CD8-positive, alpha-beta memory T cell (primary cell): ENCODE measurements around the gene SLIT3. TPM values are rescaled to one million over a fixed set of nuclear protein-coding genes. Genes with fewer than 3 reads are reported as not detected.

Source experiments
- CTCF ChIA-PET: fragments of 350-600 bp; sonication (Branson Sonifier 250); formaldehyde crosslinking; loops from one replicate; lab custom pipeline; 2021; ENCODE audit warnings: antibody characterized with exemption; lab: Charles Lee
- POLR2A ChIA-PET: fragments of 350-600 bp; sonication (Branson Sonifier 250); formaldehyde crosslinking; loops from one replicate; lab custom pipeline; 2021; ENCODE audit warnings: antibody characterized with exemption; lab: Charles Lee
- DNase-seq, 5 donors: peaks; one replicate each; pipeline versions ENCODE4 v3.0.0 to v3.0.0-alpha.2; 2020 to 2022; ENCODE audit warnings: mixed read lengths in 1 of 5
- H3K27ac ChIP-seq: one replicate; pipeline ENCODE4 v1.7.0; 2013; ENCODE audit warnings: low read depth, mild to moderate bottlenecking, low read length, moderate library complexity
- H3K27me3 ChIP-seq: 2 replicates; pipeline ENCODE4 v1.7.0; 2013; ENCODE audit warnings: low read length, mild to moderate bottlenecking; ENCODE audit not compliant: insufficient read depth, poor library complexity, severe bottlenecking
- H3K36me3 ChIP-seq: 2 replicates; pipeline ENCODE4 v1.7.0; 2013; ENCODE audit warnings: mild to moderate bottlenecking, low read length, moderate library complexity; ENCODE audit not compliant: insufficient read depth
- H3K4me1 ChIP-seq: 2 replicates; pipeline ENCODE4 v1.7.0; 2013; ENCODE audit warnings: mild to moderate bottlenecking, low read length, moderate library complexity; ENCODE audit not compliant: insufficient read depth
- H3K4me3 ChIP-seq: 2 replicates; pipeline ENCODE4 v1.7.0; 2013; ENCODE audit warnings: mild to moderate bottlenecking, low read length
- H3K9me3 ChIP-seq: 2 replicates; pipeline ENCODE4 v1.7.0; 2013; ENCODE audit warnings: mild to moderate bottlenecking, low read length
- H3K27ac Mint-ChIP-seq, 8 donors: one replicate each; pipeline ENCODE4 v1.8.0; 2020 to 2021; ENCODE audit warnings: mixed read lengths in 8 of 8, mild to moderate bottlenecking in 6 of 8, inconsistent platforms in 3 of 8, moderate library complexity in 3 of 8
- H3K27me3 Mint-ChIP-seq, 2 donors: one replicate each; pipeline ENCODE4 v1.8.0; 2020 to 2021; ENCODE audit warnings: mixed read lengths in 2 of 2, mild to moderate bottlenecking in 1 of 2, moderate library complexity in 1 of 2
- H3K36me3 Mint-ChIP-seq, 3 donors: one replicate each; pipeline ENCODE4 v1.8.0; 2020 to 2021; ENCODE audit warnings: mixed read lengths in 3 of 3, inconsistent platforms in 1 of 3, mild to moderate bottlenecking in 1 of 3
- H3K4me1 Mint-ChIP-seq, 3 donors: one replicate each; pipeline ENCODE4 v1.8.0; 2020 to 2021; ENCODE audit warnings: mixed read lengths in 3 of 3, inconsistent platforms in 1 of 3, mild to moderate bottlenecking in 1 of 3
- H3K4me3 Mint-ChIP-seq, 7 donors: one replicate each; pipeline ENCODE4 v1.8.0; 2020 to 2021; ENCODE audit warnings: mixed read lengths in 7 of 7, mild to moderate bottlenecking in 6 of 7, moderate library complexity in 4 of 7, inconsistent platforms in 2 of 7
- H3K9me3 Mint-ChIP-seq, 5 donors: one replicate each; pipeline ENCODE4 v1.8.0; 2020 to 2022; ENCODE audit warnings: mixed read lengths in 5 of 5, mild to moderate bottlenecking in 3 of 5, moderate library complexity in 2 of 5, inconsistent platforms in 1 of 5
- polyA plus RNA-seq: library from polyadenylated mRNA; unstranded; fragments of 300-500 nt; fragmentation: Illumina TruSeq; gene quantifications from one replicate; pipeline ENCODE4 v1.2.3, GENCODE V29; 2021
- total RNA-seq, 2 experiments: library from RNA; stranded (reverse); gene quantifications; one replicate each; pipeline ENCODE4 v1.2.3, GENCODE V29; 2021

The SLIT3 gene
- total and polyA plus RNA-seq, 3 experiments from 2014 or later, result 0.49 to 0.72 TPM; not detected in 1

GRCh38 chr5:168946363-168946762 lies 354.6 kb downstream of the SLIT3 start:
- peaks cover 0 to 4% of the 10 kb centered on the region in 2 donors for H3K27me3 Mint-ChIP-seq
- no peaks in the 10 kb centered on the region for H3K9me3 Mint-ChIP-seq
- CTCF ChIA-PET, result no interaction called here
- Histone ChIP-seq H3K4me1 (no peaks in the 10 kb centered on the region), H3K36me3 (no peaks in the 10 kb centered on the region), H3K9me3 (no peaks in the 10 kb centered on the region), H3K4me3 (no peak overlapping the region), H3K27me3 (no peaks in the 10 kb centered on the region), H3K27ac (no peak overlapping the region)
- H3K36me3 Mint-ChIP-seq, result no peaks in the 10 kb centered on the region
- no peaks in the 10 kb centered on the region for H3K4me1 Mint-ChIP-seq
- H3K27ac Mint-ChIP-seq, result no peak overlapping the region
- H3K4me3 Mint-ChIP-seq, result no peak overlapping the region
- POLR2A ChIA-PET, result no interaction called here
- no peak for DNase-seq

GRCh38 chr5:168944004-168944403 lies 356.9 kb downstream of the SLIT3 start:
- Mint-ChIP-seq H3K27me3 (no peaks in the 10 kb centered on the region), H3K4me1 (no peaks in the 10 kb centered on the region), H3K4me3 (peak overlapping the region in 1 of 7 donors; percentile 16), H3K27ac (no peak overlapping the region), H3K9me3 (no peaks in the 10 kb centered on the region), H3K36me3 (no peaks in the 10 kb centered on the region)
- Histone ChIP-seq H3K4me1 (no peaks in the 10 kb centered on the region), H3K4me3 (no peak overlapping the region), H3K9me3 (no peaks in the 10 kb centered on the region), H3K27me3 (no peaks in the 10 kb centered on the region), H3K36me3 (no peaks in the 10 kb centered on the region), H3K27ac (no peak overlapping the region)
- ChIA-PET POLR2A (no interaction called here), CTCF (interaction anchor here (2.1 kb wide), 1 partner anchor 11 kb away, joined by 6 read pairs; no protein-coding TSS in a partner anchor)
- DNase-seq, result no peak

- H3K9me3 Mint-ChIP-seq, result no peaks in the 10 kb centered on the region
- no peaks in the 10 kb centered on the region for H3K27me3 Mint-ChIP-seq
- Histone ChIP-seq H3K36me3 (no peaks in the 10 kb centered on the region), H3K27ac (no peak overlapping the region), H3K27me3 (no peaks in the 10 kb centered on the region), H3K4me3 (no peak overlapping the region), H3K4me1 (no peaks in the 10 kb centered on the region), H3K9me3 (no peaks in the 10 kb centered on the region)
- H3K36me3 Mint-ChIP-seq, result no peaks in the 10 kb centered on the region
- H3K4me3 Mint-ChIP-seq, result no peak overlapping the region
- DNase-seq, result no peak
- no peaks in the 10 kb centered on the region for H3K4me1 Mint-ChIP-seq
- CTCF ChIA-PET, result interaction anchor here (2.1 kb wide), 1 partner anchor 10 kb away, joined by 6 read pairs; no protein-coding TSS in a partner anchor
- no peak overlapping the region for H3K27ac Mint-ChIP-seq
- POLR2A ChIA-PET, result no interaction called here
Measured at GRCh38 chr5:168943091-168943884, 357.7 kb downstream of the SLIT3 start.

GRCh38 chr5:168941901-168942300 lies 359.0 kb downstream of the SLIT3 start:
- Mint-ChIP-seq H3K36me3 (no peaks in the 10 kb centered on the region), H3K27me3 (peaks cover 0 to 2% of the 10 kb centered on the region in 2 donors), H3K4me3 (no peak overlapping the region), H3K27ac (no peak overlapping the region), H3K9me3 (peaks cover 0 to 4% (median 0%) of the 10 kb centered on the region in 5 donors), H3K4me1 (no peaks in the 10 kb centered on the region)
- no peak overlapping the region for H3K27ac ChIP-seq
- H3K4me1 ChIP-seq, result no peaks in the 10 kb centered on the region
- H3K9me3 ChIP-seq, result no peaks in the 10 kb centered on the region
- no peak overlapping the region for H3K4me3 ChIP-seq
- CTCF ChIA-PET, result no interaction called here
- no peaks in the 10 kb centered on the region for H3K27me3 ChIP-seq
- DNase-seq, result no peak
- POLR2A ChIA-PET, result no interaction called here
- H3K36me3 ChIP-seq, result no peaks in the 10 kb centered on the region

GRCh38 chr5:168940712-168941111 lies 360.2 kb downstream of the SLIT3 start:
- H3K27me3 Mint-ChIP-seq, result peaks cover 0 to 2% of the 10 kb centered on the region in 2 donors
- CTCF ChIA-PET, result no interaction called here
- peaks cover 0 to 5% (median 0%) of the 10 kb centered on the region in 5 donors for H3K9me3 Mint-ChIP-seq

GRCh38 chr5:168939887-168940544 lies 360.9 kb downstream of the SLIT3 start:
- Mint-ChIP-seq H3K27me3 (peaks cover 0 to 2% of the 10 kb centered on the region in 2 donors), H3K4me3 (no peak overlapping the region), H3K9me3 (peaks cover 0 to 5% (median 0%) of the 10 kb centered on the region in 5 donors), H3K27ac (no peak overlapping the region), H3K36me3 (no peaks in the 10 kb centered on the region), H3K4me1 (no peaks in the 10 kb centered on the region)
- Histone ChIP-seq H3K9me3 (no peaks in the 10 kb centered on the region), H3K27me3 (no peaks in the 10 kb centered on the region), H3K27ac (no peak overlapping the region), H3K4me3 (no peak overlapping the region), H3K4me1 (no peaks in the 10 kb centered on the region), H3K36me3 (no peaks in the 10 kb centered on the region)
- no peak for DNase-seq
- ChIA-PET POLR2A (no interaction called here), CTCF (no interaction called here)

More at GRCh38 chr5:168940712-168941111, 360.2 kb downstream of the SLIT3 start:
- no peak overlapping the region for H3K4me3 Mint-ChIP-seq
- no peaks in the 10 kb centered on the region for H3K4me1 ChIP-seq
- no peaks in the 10 kb centered on the region for H3K4me1 Mint-ChIP-seq
- no peaks in the 10 kb centered on the region for H3K36me3 Mint-ChIP-seq
- H3K36me3 ChIP-seq, result no peaks in the 10 kb centered on the region
- POLR2A ChIA-PET, result no interaction called here
- no peaks in the 10 kb centered on the region for H3K9me3 ChIP-seq
- DNase-seq, result no peak
- no peaks in the 10 kb centered on the region for H3K27me3 ChIP-seq
- H3K4me3 ChIP-seq, result no peak overlapping the region
- H3K27ac Mint-ChIP-seq, result no peak overlapping the region
- no peak overlapping the region for H3K27ac ChIP-seq

GRCh38 chr5:168939156-168939800 lies 361.7 kb downstream of the SLIT3 start:
- Histone ChIP-seq H3K27ac (no peak overlapping the region), H3K4me3 (no peak overlapping the region), H3K9me3 (no peaks in the 10 kb centered on the region), H3K4me1 (no peaks in the 10 kb centered on the region), H3K36me3 (no peaks in the 10 kb centered on the region), H3K27me3 (no peaks in the 10 kb centered on the region)
- H3K27ac Mint-ChIP-seq, result no peak overlapping the region
- CTCF ChIA-PET, result no interaction called here
- no peak for DNase-seq
- H3K9me3 Mint-ChIP-seq, result peaks cover 0 to 5% (median 0%) of the 10 kb centered on the region in 5 donors
- POLR2A ChIA-PET, result no interaction called here
- H3K4me1 Mint-ChIP-seq, result no peaks in the 10 kb centered on the region
- H3K36me3 Mint-ChIP-seq, result no peaks in the 10 kb centered on the region
- no peak overlapping the region for H3K4me3 Mint-ChIP-seq
- H3K27me3 Mint-ChIP-seq, result peaks cover 0 to 2% of the 10 kb centered on the region in 2 donors

GRCh38 chr5:168936511-168936910 lies 364.4 kb downstream of the SLIT3 start:
- ChIA-PET CTCF (no interaction called here), POLR2A (no interaction called here)
- no peaks in the 10 kb centered on the region for H3K9me3 ChIP-seq
- DNase-seq, result no peak
- peaks cover 0 to 2% of the 10 kb centered on the region in 2 donors for H3K27me3 Mint-ChIP-seq
- H3K4me3 ChIP-seq, result no peak overlapping the region
- no peaks in the 10 kb centered on the region for H3K4me1 Mint-ChIP-seq
- H3K36me3 Mint-ChIP-seq, result no peaks in the 10 kb centered on the region
- no peaks in the 10 kb centered on the region for H3K36me3 ChIP-seq
- H3K27ac ChIP-seq, result no peak overlapping the region
- peaks cover 0 to 7% (median 0%) of the 10 kb centered on the region in 5 donors for H3K9me3 Mint-ChIP-seq
- no peaks in the 10 kb centered on the region for H3K4me1 ChIP-seq
- no peaks in the 10 kb centered on the region for H3K27me3 ChIP-seq
- no peak overlapping the region for H3K27ac Mint-ChIP-seq
- H3K4me3 Mint-ChIP-seq, result no peak overlapping the region
